H1 (cell line): ENCODE results near the gene ABCA1. TPM values are rescaled to one million over a fixed set of nuclear protein-coding genes. Genes with fewer than 3 reads are reported as not detected.

Source experiments
- CTCF ChIA-PET: fragments of 300-600 bp; sonication (Branson Sonifier 250); formaldehyde crosslinking; loops from one replicate; lab custom pipeline; 2021; ENCODE audit not compliant: partially characterized antibody; lab: Charles Lee
- POLR2A ChIA-PET: fragments of 300-600 bp; sonication (Branson Sonifier 250); formaldehyde crosslinking; loops from one replicate; lab custom pipeline; 2021; ENCODE audit warnings: inconsistent platforms; ENCODE audit not compliant: partially characterized antibody; lab: Charles Lee
- DNase-seq, 2 experiments: peaks; one replicate each; pipeline versions ENCODE4 v3.0.0 to v3.0.0-alpha.2; 2010 to 2022; ENCODE audit warnings: low spot score in 2 of 2, low read depth in 1 of 2, mixed read lengths in 1 of 2
- FAIRE-seq: peaks from 2 replicates; lab custom pipeline; 2011; peaks lifted over from hg19 to GRCh38; lab: Jason Lieb, UNC
- H2AFZ ChIP-seq: 2 replicates; pipeline ENCODE4 v1.8.1; 2012; ENCODE audit warnings: low read length, inconsistent platforms
- H2AK5ac ChIP-seq: 2 replicates; pipeline ENCODE4 v1.6.1; 2013; ENCODE audit warnings: low read depth, low read length
- H2BK120ac ChIP-seq: replicated peaks from 2 replicates; pipeline ENCODE3; 2013; ENCODE audit warnings: low read depth, low read length, inconsistent platforms
- H2BK12ac ChIP-seq: 2 replicates; pipeline ENCODE4 v1.6.1; 2013; ENCODE audit warnings: low read depth, low read length
- H2BK15ac ChIP-seq: 2 replicates; pipeline ENCODE4 v1.6.1; 2013; ENCODE audit warnings: low read length
- H2BK20ac ChIP-seq: 2 replicates; pipeline ENCODE4 v1.6.1; 2013; ENCODE audit warnings: low read length
- H2BK5ac ChIP-seq: 2 replicates; pipeline ENCODE4 v1.6.1; 2013; ENCODE audit warnings: low read depth, low read length
- H3K14ac ChIP-seq: 2 replicates; pipeline ENCODE4 v1.6.1; 2013; ENCODE audit warnings: inconsistent platforms; ENCODE audit not compliant: insufficient read length
- H3K18ac ChIP-seq: 2 replicates; pipeline ENCODE4 v1.6.1; 2013; ENCODE audit warnings: low read length; ENCODE audit errors: extremely low read depth
- H3K23ac ChIP-seq: 2 replicates; pipeline ENCODE4 v1.6.1; 2013; ENCODE audit warnings: inconsistent platforms; ENCODE audit not compliant: insufficient read length
- H3K23me2 ChIP-seq: 2 replicates; pipeline ENCODE4 v1.6.1; 2013; ENCODE audit warnings: low read depth, low read length
- H3K27ac ChIP-seq: 2 replicates; pipeline ENCODE4 v1.6.1; 2011; ENCODE audit warnings: low read depth, low read length, inconsistent platforms
- H3K27me3 ChIP-seq, 4 experiments: replicated peaks in 1 of 4; 1 replicate in 1 of 4; 2 replicates in 3 of 4; pipeline versions ENCODE4 v1.6.1 to v1.8.1; 2011 to 2013; ENCODE audit warnings: low read length in 3 of 4, mild to moderate bottlenecking in 3 of 4, inconsistent platforms in 2 of 4, mixed read lengths in 2 of 4, moderate library complexity in 1 of 4; ENCODE audit not compliant: control insufficient read depth in 3 of 4, insufficient read depth in 3 of 4; ENCODE audit errors: extremely low read depth in 1 of 4
- H3K36me3 ChIP-seq, 4 experiments: 2 replicates each; pipeline versions ENCODE4 v1.6.1 to v1.8.1; 2011 to 2013; ENCODE audit warnings: mild to moderate bottlenecking in 4 of 4, low read length in 3 of 4, moderate library complexity in 2 of 4, control low read depth in 1 of 4, inconsistent platforms in 1 of 4; ENCODE audit not compliant: insufficient read depth in 4 of 4, control insufficient read depth in 2 of 4
- H3K4ac ChIP-seq: replicated peaks from 2 replicates; pipeline ENCODE3; 2013; ENCODE audit warnings: low read length, low read depth, mixed read lengths, inconsistent platforms; ENCODE audit not compliant: insufficient read length
- H3K4me1 ChIP-seq, 4 experiments: replicated peaks in 1 of 4; 1 replicate in 1 of 4; 2 replicates in 3 of 4; pipeline versions ENCODE4 v1.6.1 to v1.8.1; 2011 to 2013; ENCODE audit warnings: low read length in 3 of 4, inconsistent platforms in 2 of 4, mixed read lengths in 1 of 4; ENCODE audit not compliant: insufficient read depth in 4 of 4, control insufficient read depth in 3 of 4
- H3K4me2 ChIP-seq, 2 experiments: 2 replicates each; pipeline versions ENCODE4 v1.6.1 to v1.8.1; 2011 to 2013; ENCODE audit warnings: low read depth in 2 of 2, low read length in 2 of 2, control low read depth in 1 of 2, inconsistent platforms in 1 of 2, mild to moderate bottlenecking in 1 of 2; ENCODE audit not compliant: insufficient read depth in 1 of 2
- H3K4me3 ChIP-seq, 4 experiments: fragments of 200-600, 300-600 bp in 1 of 4; sonication (generic), shearing (Covaris generic), sonication (Bioruptor Twin) in 1 of 4; 2 replicates each; pipeline versions ENCODE4 v1.5.1 to v1.8.1; 2011 to 2016; ENCODE audit warnings: low read length in 4 of 4, low read depth in 3 of 4, control low read depth in 2 of 4, inconsistent platforms in 2 of 4, mild to moderate bottlenecking in 2 of 4, mixed read lengths in 1 of 4, moderate library complexity in 1 of 4; ENCODE audit not compliant: insufficient read depth in 2 of 4; ENCODE audit errors: extremely low read depth in 1 of 4
- H3K56ac ChIP-seq: replicated peaks from 2 replicates; pipeline ENCODE3; 2013; ENCODE audit warnings: low read depth, mild to moderate bottlenecking, mixed read lengths, low read length, inconsistent platforms; ENCODE audit not compliant: insufficient read length
- H3K79me1 ChIP-seq: 2 replicates; pipeline ENCODE4 v1.6.1; 2013; ENCODE audit warnings: low read depth, low read length, control low read depth
- H3K79me2 ChIP-seq, 2 experiments: 2 replicates each; pipeline versions ENCODE4 v1.6.1 to v1.8.1; 2012 to 2013; ENCODE audit warnings: low read length in 2 of 2, mild to moderate bottlenecking in 2 of 2, inconsistent platforms in 1 of 2; ENCODE audit not compliant: insufficient read depth in 2 of 2, control insufficient read depth in 1 of 2
- H3K9ac ChIP-seq, 4 experiments: replicated peaks in 1 of 4; 1 replicate in 1 of 4; 2 replicates in 3 of 4; pipeline versions ENCODE4 v1.6.1 to v1.8.1; 2011 to 2013; ENCODE audit warnings: low read depth in 3 of 4, low read length in 3 of 4, control low read depth in 2 of 4, mild to moderate bottlenecking in 2 of 4, moderate library complexity in 2 of 4, inconsistent platforms in 1 of 4; ENCODE audit errors: extremely low read depth in 1 of 4
- H3K9me3 ChIP-seq, 2 experiments: 2 replicates each; pipeline versions ENCODE4 v1.6.1 to v1.8.1; 2012 to 2013; ENCODE audit warnings: mild to moderate bottlenecking in 2 of 2, moderate library complexity in 2 of 2, control low read depth in 1 of 2, inconsistent platforms in 1 of 2, low read depth in 1 of 2, low read length in 1 of 2, mixed read lengths in 1 of 2; ENCODE audit not compliant: insufficient read depth in 2 of 2
- H4K20me1 ChIP-seq, 2 experiments: replicated peaks in 1 of 2; 2 replicates each; pipeline versions ENCODE3 to v1.8.1; 2011 to 2013; ENCODE audit warnings: inconsistent platforms in 2 of 2, low read length in 2 of 2, mild to moderate bottlenecking in 1 of 2; ENCODE audit not compliant: insufficient read depth in 2 of 2, control insufficient read depth in 1 of 2
- H4K5ac ChIP-seq: 2 replicates; pipeline ENCODE4 v1.6.1; 2013; ENCODE audit warnings: low read length, low read depth, mixed read lengths, inconsistent platforms; ENCODE audit not compliant: insufficient read length
- H4K8ac ChIP-seq: 2 replicates; pipeline ENCODE4 v1.8.0; 2013; ENCODE audit warnings: mild to moderate bottlenecking, moderate library complexity, low read length, inconsistent platforms; ENCODE audit not compliant: insufficient read depth; ENCODE audit errors: extremely low read depth
- H4K91ac ChIP-seq: replicated peaks from 2 replicates; pipeline ENCODE3; 2013; ENCODE audit warnings: low read length, mixed read lengths, inconsistent platforms; ENCODE audit not compliant: insufficient read length
- CHD1 ChIP-seq: IDR thresholded peaks from 2 replicates; pipeline ENCODE4 v1.6.1; 2012; ENCODE audit warnings: low read depth, low read length, improper control_type of control experiment
- EGR1 ChIP-seq: IDR thresholded peaks from 2 replicates; pipeline ENCODE4 v1.6.1; 2011; ENCODE audit warnings: low read depth, low read length, borderline replicate concordance
- WGBS, 2 experiments: shearing (Covaris generic) in 1 of 2; methylation state at CpG; one replicate each; pipeline versions ENCODE4 v1.1.6 to v1.1.7; 2013 to 2015; ENCODE audit warnings: low lambda C conversion rate in 2 of 2, mixed read lengths in 2 of 2, inconsistent platforms in 1 of 2, low coverage in 1 of 2, missing lambda C conversion rate in 1 of 2; ENCODE audit not compliant: insufficient replicate concordance in 2 of 2, insufficient coverage in 1 of 2, insufficient read length in 1 of 2; ENCODE audit errors: extremely low coverage in 1 of 2, missing lambda C conversion rate in 1 of 2; 5-methylcytosine and 5-hydroxymethylcytosine counted together
- polyA plus RNA-seq, 7 experiments: library from polyadenylated mRNA; depleted of rRNA in 3 of 7; stranded (reverse) in 5 of 7; unstranded in 2 of 7; fragments of >200 nt in 5 of 7; fragments of 200-250 nt in 2 of 7; gene quantifications; 1 replicate in 5 of 7; 2 replicates in 1 of 7; 4 replicates in 1 of 7; pipeline versions ENCODE4 v1.2.1 to v1.2.3, GENCODE V29; 2011 to 2013; ENCODE audit warnings: missing spikeins in 2 of 7, mixed read lengths in 2 of 7
- total RNA-seq: library from RNA; stranded (reverse); fragmentation: NEBNext Ultra II Directional; extraction: Animal tissue kit (Norgen Biotek cat#: 25700); gene quantifications from 2 replicates; pipeline ENCODE4 v1.2.1, GENCODE V29; 2021

ABCA1 gene
- total and polyA plus RNA-seq, 2 of the 8 experiments (the other 6 are each of a cell fraction or from before 2014, with no cell fraction given) = 6.9 to 7.8 TPM

DNA sequence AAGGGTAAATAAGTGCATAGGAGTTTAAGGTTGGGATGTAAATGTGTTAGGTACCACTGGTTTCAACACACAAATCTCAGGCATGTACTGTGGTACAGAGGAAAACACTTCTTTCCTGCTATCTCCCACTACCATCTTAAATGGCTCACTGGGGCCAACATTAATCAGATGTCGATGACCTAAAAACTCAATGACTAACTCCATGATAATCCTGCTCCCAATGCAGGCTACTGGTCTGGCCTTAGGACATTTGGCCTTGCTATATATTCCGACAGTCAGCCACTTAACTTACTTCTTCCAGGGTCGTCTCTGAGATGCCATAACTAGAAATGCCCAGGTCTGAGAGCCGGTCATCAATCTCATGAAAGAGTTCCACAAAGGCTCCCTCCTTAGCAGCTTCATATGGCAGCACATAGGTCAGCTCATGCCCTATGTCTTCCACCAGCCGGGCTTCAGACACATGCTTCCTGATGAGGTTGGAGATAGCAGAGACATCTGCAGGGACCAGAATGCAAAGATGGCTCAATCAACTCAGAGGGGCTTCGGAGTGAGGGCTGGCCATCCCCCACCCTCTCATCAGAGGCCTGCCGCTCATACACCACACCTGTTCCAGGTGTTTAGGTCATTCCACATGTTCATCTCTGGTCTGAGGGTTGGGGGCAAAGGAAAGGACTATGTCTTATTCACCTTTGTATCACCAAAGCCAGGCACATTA is 111.9 kb downstream of the ABCA1 start:
- Histone ChIP-seq H2AFZ (no peak overlapping the region), H3K79me1 (no peaks in the 10 kb centered on the region), H3K23me2 (no peaks in the 10 kb centered on the region; the same call in 1 of the 2 replicates), H2AK5ac (no peak overlapping the region), H3K56ac (no peak overlapping the region), H3K27ac (no peak overlapping the region), H3K4me2 (no peak overlapping the region), H3K18ac (no peak overlapping the region), H4K8ac (no peak overlapping the region), H3K4ac (no peak overlapping the region), H3K36me3 (peaks cover 3 to 37% (median 28%) of the 10 kb centered on the region in 4 experiments; a peak in 7 of 8 replicates), H2BK20ac (no peak overlapping the region), H4K91ac (no peak overlapping the region), H2BK5ac (no peak overlapping the region), H4K5ac (no peak overlapping the region), H3K14ac (no peak overlapping the region), H3K27me3 (no peaks in the 10 kb centered on the region), H4K20me1 (no peaks in the 10 kb centered on the region), H3K4me3 (no peak overlapping the region), H3K4me1 (no peaks in the 10 kb centered on the region), H3K79me2 (no peaks in the 10 kb centered on the region), H3K9ac (no peak overlapping the region), H2BK15ac (no peak overlapping the region), H3K23ac (no peak overlapping the region), H3K9me3 (no peaks in the 10 kb centered on the region), H2BK12ac (no peak overlapping the region), H2BK120ac (no peak overlapping the region)
- 92% methylated on average over 7 of the region's 7 CpGs; no CpG with 5 or more reads in 1 of the 2 experiments for WGBS, 2 experiments
- DNase-seq (no peak), FAIRE-seq (no peak)
- POLR2A ChIA-PET = no interaction called here
- CTCF ChIA-PET = interaction anchor here (1.1 to 1.3 kb wide), 2 partner anchors 9 to 76 kb away, joined by 3 to 4 read pairs; no protein-coding TSS in a partner anchor
- no peak for TF ChIP-seq CHD1
- no peak for TF ChIP-seq EGR1
